Measurements from ENCODE around the gene SPPL2C. TPM values are rescaled to one million over a fixed set of nuclear protein-coding genes. Genes with fewer than 3 reads are reported as not detected.

The SPPL2C gene
- total and polyA plus RNA-seq, 10 of the 15 experiments (the other 5 are each of a cell fraction or from before 2014, with no cell fraction given): not detected

GRCh38 chr17:45819632-45820031 lies 25.0 kb upstream of the SPPL2C start:
- POLR2A ChIA-PET: no interaction called here
- H3K4me1 ChIP-seq (ENCODE audit: control insufficient read depth, insufficient read depth, low read length): no peaks in the 10 kb centered on the region
- no TSS peak for BruUV-seq (replicated peaks)
- H3K4me3 ChIP-seq: no peak overlapping the region
- no peaks in the 10 kb centered on the region for H4K20me1 ChIP-seq (ENCODE audit: control insufficient read depth, insufficient read depth)
- no peaks in the 10 kb centered on the region for H3K79me2 ChIP-seq (ENCODE audit: control insufficient read depth, insufficient read depth, low read length)
- intact Hi-C loops (cut with micrococcal nuclease; ENCODE audit: unreplicated experiment): no loop called here
- FAIRE-seq: no peak
- H3K9ac ChIP-seq (ENCODE audit: control insufficient read depth, insufficient read depth, low read length): no peak overlapping the region
- H2AFZ ChIP-seq (ENCODE audit: control insufficient read depth, low read depth, low read length): no peak overlapping the region
- RAD21 ChIA-PET (ENCODE audit: unreplicated experiment): no interaction called here
- no peak overlapping the region for H3K4me2 ChIP-seq (ENCODE audit: control insufficient read depth, insufficient read depth)
- no peak overlapping the region for H3K27ac ChIP-seq (ENCODE audit: control insufficient read depth, insufficient read depth)
- TF ChIP-seq JUNB (IDR thresholded peaks at IDR 0.05) (no peak), RCOR1 (conservative IDR thresholded peaks at IDR 0.05; ENCODE audit: low read depth, low read length) (no peak), REST (IDR thresholded peaks at IDR 0.05; ENCODE audit: low read depth, low read length) (no peak), IKZF1 (conservative IDR thresholded peaks at IDR 0.05) (no peak), NR2C2 (IDR thresholded peaks at IDR 0.05; ENCODE audit: borderline replicate concordance, control insufficient read depth, insufficient read length, low read depth) (no peak), PML (IDR thresholded peaks at IDR 0.05; ENCODE audit: low read length) (no peak), SUZ12 (IDR thresholded peaks at IDR 0.05; ENCODE audit: unreplicated experiment) (no peak), EED (IDR thresholded peaks at IDR 0.05; ENCODE audit: low read depth) (no peak), MTA3 (IDR thresholded peaks at IDR 0.05; ENCODE audit: borderline replicate concordance, low read length) (no peak)
- no peaks in the 10 kb centered on the region for H3K9me3 ChIP-seq (replicated peaks; ENCODE audit: control insufficient read depth, insufficient read depth, low read length)
- no peak for DNase-seq (ENCODE audit: low read depth, low spot score)
- SMC1A ChIA-PET (ENCODE audit: uncharacterized antibody, unreplicated experiment): no interaction called here
- ATAC-seq: no peak
- H3K27me3 ChIP-seq (replicated peaks in 1 of 2; ENCODE audit: control insufficient read depth in 2 of 2, insufficient read depth in 2 of 2, low read length in 1 of 2): peaks cover 0 to 2% of the 10 kb centered on the region in 2 experiments; a peak in 1 of 4 replicates
- no peaks in the 10 kb centered on the region for H3K36me3 ChIP-seq (ENCODE audit: control insufficient read depth in 2 of 2, insufficient read depth in 2 of 2, low read length in 1 of 2)
- 19% methylated on average over 6 of the region's 6 CpGs for WGBS (ENCODE audit: insufficient coverage, insufficient replicate concordance, low lambda C conversion rate, missing lambda C conversion rate)
- in situ Hi-C loops (cut with MboI): no loop called here
- CTCF ChIA-PET: interaction anchor here (0.8 to 1.7 kb wide), 2 partner anchors 12 to 33 kb away, joined by 3 to 7 read pairs; no protein-coding TSS in a partner anchor
